GM21723 (cell line): ENCODE measurements around the gene BSG.

Experiments
- ATAC-seq: cut with Tn5 transposase; IDR thresholded peaks from one replicate; pipeline ENCODE4 v1.9.1; 2021; ENCODE audit warnings: mild to moderate bottlenecking, moderate library complexity; ENCODE audit not compliant: unreplicated experiment

BSG gene

GRCh38 chr19:539429-540030 is 32.9 kb upstream of the BSG start:
- ATAC-seq, result no peak

- no peak for ATAC-seq
These were observed 31.3 kb upstream of the BSG start for GRCh38 chr19:540867-541637.

GRCh38 chr19:541699-542098 is 30.7 kb upstream of the BSG start:
- ATAC-seq, result no peak

GRCh38 chr19:542173-542866 is 30.1 kb upstream of the BSG start:
- ATAC-seq, result no peak

- ATAC-seq, result no peak
These were observed 28.3 kb upstream of the BSG start, which contains the start of gene GZMM for GRCh38 chr19:543910-544608. Gene GZMM (plus strand): TSS chr19:544053. CDS start chr19:544072, 19 bp downstream.

- no peak for ATAC-seq
These were observed 25.3 kb upstream of the BSG start for GRCh38 chr19:547117-547516.

- ATAC-seq, result no peak
These were observed 24.3 kb upstream of the BSG start for GRCh38 chr19:547836-548720.

GRCh38 chr19:548886-549830 is 23.2 kb upstream of the BSG start:
- ATAC-seq, result no peak

GRCh38 chr19:554817-555216 is 17.6 kb upstream of the BSG start:
- no peak for ATAC-seq

GRCh38 chr19:555474-555808 is 17.0 kb upstream of the BSG start:
- ATAC-seq, result no peak

- ATAC-seq, result no peak
These were observed 15.6 kb upstream of the BSG start for GRCh38 chr19:556611-557382.

GRCh38 chr19:558770-559439 is 13.5 kb upstream of the BSG start:
- ATAC-seq, result no peak

GRCh38 chr19:560121-560520 is 12.3 kb upstream of the BSG start:
- ATAC-seq, result no peak

- ATAC-seq, result no peak
These were observed 6.0 kb upstream of the BSG start for GRCh38 chr19:566403-566802.

GRCh38 chr19:566844-567243 is 5.6 kb upstream of the BSG start:
- no peak for ATAC-seq

- no peak for ATAC-seq
These were observed 5.0 kb upstream of the BSG start for GRCh38 chr19:567296-567900.

- no peak for ATAC-seq
These were observed 2.1 kb upstream of the BSG start for GRCh38 chr19:570251-570686.
